Heart left ventricle (tissue), 16 donors: ENCODE results near the gene KLHL29. TPM values are rescaled to one million over a fixed set of nuclear protein-coding genes. Genes with fewer than 3 reads are reported as not detected.
A peak's percentile ranks its signal among the peaks of the same experiment; 100 is the strongest.

Source experiments
- ATAC-seq, 4 donors: fragments of 200-7000 bp; cut with Tn5 transposase; one replicate each; pipeline ENCODE4 v1.9.1; 2020 to 2022; ENCODE audit warnings: moderate library complexity in 4 of 4, mild to moderate bottlenecking in 3 of 4, moderate number of reproducible peaks in 1 of 4
- DNase-seq, 5 donors: peaks; one replicate each; pipeline ENCODE4 v3.0.0-alpha.2; 2020
- H3K27ac ChIP-seq, 12 donors: fragments of 200-600 bp; sonication (generic) in 4 of 12; one replicate each; pipeline versions ENCODE4 v1.5.0 to v1.8.0; 2016 to 2022; ENCODE audit warnings: mild to moderate bottlenecking in 2 of 12
- H3K27me3 ChIP-seq, 9 donors: fragments of 200-600 bp; sonication (generic) in 2 of 9; one replicate each; pipeline versions ENCODE4 v1.5.1 to v1.8.0; 2016 to 2022; ENCODE audit warnings: mild to moderate bottlenecking in 3 of 9
- H3K36me3 ChIP-seq, 9 donors: fragments of 200-600 bp; sonication (generic) in 2 of 9; one replicate each; pipeline versions ENCODE4 v1.5.0 to v1.8.0; 2018 to 2022; ENCODE audit warnings: mild to moderate bottlenecking in 2 of 9
- H3K4me1 ChIP-seq, 12 donors: fragments of 200-600 bp; sonication (generic) in 4 of 12; one replicate each; pipeline versions ENCODE4 v1.5.0 to v1.8.0; 2016 to 2022; ENCODE audit warnings: mild to moderate bottlenecking in 3 of 12
- H3K4me3 ChIP-seq, 12 donors: fragments of 200-600 bp; sonication (generic) in 4 of 12; one replicate each; pipeline versions ENCODE4 v1.5.0 to v1.8.0; 2017 to 2022; ENCODE audit warnings: mild to moderate bottlenecking in 9 of 12, moderate library complexity in 4 of 12
- H3K9me3 ChIP-seq, 12 donors: fragments of 200-600 bp; sonication (generic) in 4 of 12; one replicate each; pipeline versions ENCODE4 v1.5.0 to v1.8.0; 2016 to 2022; ENCODE audit warnings: mild to moderate bottlenecking in 1 of 12
- POLR2A ChIP-seq, 2 donors: fragments of 450-650 bp; IDR thresholded peaks; one replicate each; pipeline ENCODE4 v1.6.1; 2017; ENCODE audit warnings: antibody characterized with exemption in 2 of 2, mild to moderate bottlenecking in 2 of 2, moderate library complexity in 2 of 2
- WGBS, 4 donors: extraction: QIAGEN DNeasy Blood & Tissue Kit in 2 of 4; methylation state at CpG; one replicate each; pipeline versions ENCODE4 v1.1.5 to v1.1.7; 2013 to 2018; 5-methylcytosine and 5-hydroxymethylcytosine counted together
- intact Hi-C, 10 donors: fragments of 100-400 bp; cut with DNase I; formaldehyde crosslinking; loops; one replicate each; pipeline versions ENCODE4 v1.11.1 to v1.14.2; 2022
- polyA plus RNA-seq, 2 donors: library from polyadenylated mRNA; stranded (reverse); fragments of 200-250 nt; gene quantifications; one replicate each; pipeline ENCODE4 v1.2.3, GENCODE V29; 2013
- total RNA-seq, 9 donors: library from RNA; depleted of rRNA in 2 of 9; stranded (reverse); fragments of >200 nt in 2 of 9; fragmentation: NEBNext Ultra II Directional in 3 of 9; extraction: Animal tissue kit (Norgen Biotek cat#: 25700) in 3 of 9; gene quantifications; one replicate each; pipeline versions ENCODE4 v1.1.0 to v1.2.4, GENCODE V29; 2016 to 2023
- TF ChIP-seq, protein P1 (sequence below), 12 donors: fragments of 200-600 bp; sonication (generic) in 4 of 12; IDR thresholded peaks; one replicate each; pipeline versions ENCODE4 v1.5.0 to v1.8.0; 2018 to 2022; ENCODE audit warnings: antibody characterized with exemption in 12 of 12, mild to moderate bottlenecking in 5 of 12
- donor health status: ischemic (EF 13 %, LVEDD 7.1; RV severe dilation, severe dysfunction).
- donor health status: healthy with polysubstance abuse.
- donor health status: DM: no; HTN: yes; CAD: no.
- donor health status: DM: no; HTN: no; CAD: no.
- donor health status: ischemic (EF 25% LVEDD 6.9; RV normal size, moderate dysfunction).
- donor health status: ischemic (EF 25% LVEDD 5.7; RV mildly dilated, moderate dysfunction).
- donor health status: healthy.
- donor health status: DM: yes; HTN: yes; CAD: no.
- donor health status: ischemic (EF 35%, LVEDD 5.7; RV mildly dilated, moderate dysfunction).
- donor health status: nonischemic (EF 11% LVEDD 7.7; RV severe dilation, severe dysfunction).
- donor health status: DM: yes; HTN: yes; CAD: no.
- donor health status: PGD.
- donor health status: ischemic (EF 29% LVEDD 5.4; RV normal size, mild dysfunction).
- donor health status: nonischemic (EF 23%, LVEDD 6.1; RV moderate dilation, normal function).

The KLHL29 gene
- total and polyA plus RNA-seq, 11 donors: 0.74 to 2.7 (median 1.1) TPM

DNA sequence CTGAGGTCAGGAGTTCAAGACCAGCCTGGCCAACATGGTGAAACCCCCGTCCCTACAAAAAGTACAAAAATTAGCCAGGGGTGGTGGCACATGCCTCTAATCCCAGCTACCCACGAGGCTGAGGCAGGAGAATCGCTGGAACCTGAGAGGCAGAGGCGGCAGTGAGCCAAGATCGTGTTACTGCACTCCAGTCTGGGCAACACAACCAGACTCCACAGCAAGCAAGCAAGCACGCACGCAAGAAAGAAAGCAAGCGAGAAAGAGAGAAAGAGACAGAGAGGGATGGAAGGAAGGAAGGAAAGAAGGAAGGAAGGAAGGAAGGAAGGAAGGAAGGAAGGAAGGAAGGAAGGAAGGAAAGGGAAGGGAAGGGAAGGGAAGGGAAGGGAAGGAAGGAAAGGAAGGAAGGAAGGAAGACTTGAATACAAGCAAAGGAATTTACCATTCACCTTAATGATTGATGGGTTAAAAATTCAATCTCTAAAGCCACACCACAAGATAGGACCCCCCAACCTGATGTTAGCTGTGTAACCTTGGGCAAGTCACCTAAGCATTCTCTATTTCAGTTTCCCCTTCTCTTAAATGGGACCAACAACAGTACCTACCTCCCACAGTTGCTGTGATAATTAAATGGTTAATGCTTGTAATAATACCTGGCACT is 360.2 kb downstream of the KLHL29 start:
- no peaks in the 10 kb centered on the region for H3K9me3 ChIP-seq
- DNase-seq (no peak), ATAC-seq (peak in 1 of 4 donors; percentile 10)
- H3K27me3 ChIP-seq: no peaks in the 10 kb centered on the region
- peaks cover 0 to 8% (median 0%) of the 10 kb centered on the region in 9 donors for H3K36me3 ChIP-seq
- peaks cover 0 to 20% (median 8%) of the 10 kb centered on the region in 12 donors for H3K4me1 ChIP-seq
- intact Hi-C loops: no loop called here
- H3K27ac ChIP-seq: peak overlapping the region in 4 of 12 donors; percentile 2 to 38 (median 15)
- 82 to 93% (median 90%) methylated on average over 8 of the region's 8 CpGs for WGBS, 4 donors
- no peak overlapping the region for H3K4me3 ChIP-seq
- TF ChIP-seq, protein P1, sequence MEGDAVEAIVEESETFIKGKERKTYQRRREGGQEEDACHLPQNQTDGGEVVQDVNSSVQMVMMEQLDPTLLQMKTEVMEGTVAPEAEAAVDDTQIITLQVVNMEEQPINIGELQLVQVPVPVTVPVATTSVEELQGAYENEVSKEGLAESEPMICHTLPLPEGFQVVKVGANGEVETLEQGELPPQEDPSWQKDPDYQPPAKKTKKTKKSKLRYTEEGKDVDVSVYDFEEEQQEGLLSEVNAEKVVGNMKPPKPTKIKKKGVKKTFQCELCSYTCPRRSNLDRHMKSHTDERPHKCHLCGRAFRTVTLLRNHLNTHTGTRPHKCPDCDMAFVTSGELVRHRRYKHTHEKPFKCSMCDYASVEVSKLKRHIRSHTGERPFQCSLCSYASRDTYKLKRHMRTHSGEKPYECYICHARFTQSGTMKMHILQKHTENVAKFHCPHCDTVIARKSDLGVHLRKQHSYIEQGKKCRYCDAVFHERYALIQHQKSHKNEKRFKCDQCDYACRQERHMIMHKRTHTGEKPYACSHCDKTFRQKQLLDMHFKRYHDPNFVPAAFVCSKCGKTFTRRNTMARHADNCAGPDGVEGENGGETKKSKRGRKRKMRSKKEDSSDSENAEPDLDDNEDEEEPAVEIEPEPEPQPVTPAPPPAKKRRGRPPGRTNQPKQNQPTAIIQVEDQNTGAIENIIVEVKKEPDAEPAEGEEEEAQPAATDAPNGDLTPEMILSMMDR (IDR thresholded peaks at IDR 0.05): no peak
- TF ChIP-seq POLR2A (IDR thresholded peaks at IDR 0.05): no peak

DNA sequence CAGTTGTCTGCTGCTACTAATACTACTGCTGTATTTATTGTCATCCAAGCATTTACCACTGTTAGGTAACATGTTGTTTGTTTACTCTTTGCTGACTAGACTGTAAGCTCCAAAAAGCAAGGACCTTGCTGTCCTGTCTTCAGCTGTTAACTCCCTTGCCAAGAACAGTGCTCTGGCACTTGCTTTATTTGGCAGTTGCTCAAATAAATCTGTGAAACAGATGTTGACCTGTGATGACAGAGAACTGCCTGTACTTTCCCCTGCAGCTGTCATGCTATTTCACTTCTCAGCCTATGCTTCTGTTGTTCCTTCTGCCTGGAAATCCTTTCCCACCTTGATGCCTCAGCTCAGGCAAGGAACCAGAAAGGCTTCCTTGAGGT is 360.7 kb downstream of the KLHL29 start:
- intact Hi-C loops: no loop called here
- DNase-seq: peak in 4 of 5 donors; percentile 13 to 32 (median 24)
- Histone ChIP-seq H3K27me3 (no peaks in the 10 kb centered on the region), H3K9me3 (no peaks in the 10 kb centered on the region), H3K36me3 (peaks cover 0 to 13% (median under 1%) of the 10 kb centered on the region in 9 donors), H3K27ac (peak overlapping the region in 8 of 12 donors; percentile 2 to 67 (median 32)), H3K4me1 (peaks cover 0 to 20% (median 8%) of the 10 kb centered on the region in 12 donors), H3K4me3 (no peak overlapping the region)
- ATAC-seq: peak; percentile 96 to 98 (median 98)
- no peak for TF ChIP-seq POLR2A (IDR thresholded peaks at IDR 0.05)
- TF ChIP-seq, protein P1 (IDR thresholded peaks at IDR 0.05): no peak

DNA sequence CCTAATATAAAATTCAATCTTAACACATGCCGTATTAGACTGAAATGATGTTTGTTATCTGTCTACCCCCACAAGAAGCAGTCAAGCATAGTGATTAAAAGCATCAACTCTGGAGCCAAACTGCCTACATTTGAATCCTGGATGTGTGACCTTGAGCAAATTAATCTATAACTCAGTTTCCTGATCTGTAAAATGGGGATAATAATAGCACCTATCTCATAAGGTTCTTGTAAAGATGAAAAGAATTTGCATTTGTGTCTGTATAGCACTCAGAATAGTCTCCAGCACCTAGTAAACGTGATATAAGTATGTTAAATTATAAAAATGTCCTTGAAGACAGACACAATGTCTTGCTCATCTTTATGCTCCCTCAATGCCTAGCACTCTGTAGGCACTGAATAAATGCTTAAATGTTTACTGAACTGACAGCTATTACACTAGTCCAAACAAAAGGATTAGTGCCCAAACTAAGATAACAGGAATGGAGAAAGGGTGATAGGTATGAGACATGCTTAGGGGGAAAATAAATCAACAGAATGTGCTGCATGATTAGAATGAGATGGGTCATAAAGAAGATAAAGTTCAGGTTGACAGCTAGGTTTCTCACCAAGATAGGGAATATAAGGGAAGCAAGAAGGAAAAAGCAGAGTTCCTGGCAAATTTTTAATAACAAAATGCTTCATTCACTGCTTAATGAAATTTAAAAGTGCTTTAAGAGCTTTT is 361.3 kb downstream of the KLHL29 start:
- Histone ChIP-seq H3K4me3 (no peak overlapping the region), H3K4me1 (peaks cover 0 to 20% (median 8%) of the 10 kb centered on the region in 12 donors), H3K36me3 (peaks cover 0 to 19% (median 6%) of the 10 kb centered on the region in 9 donors), H3K27me3 (no peaks in the 10 kb centered on the region), H3K9me3 (no peaks in the 10 kb centered on the region), H3K27ac (peak overlapping the region in 6 of 12 donors; percentile 7 to 67 (median 44))
- intact Hi-C loops: no loop called here
- no peak for ATAC-seq
- TF ChIP-seq, protein P1 (IDR thresholded peaks at IDR 0.05): no peak
- no peak for TF ChIP-seq POLR2A (IDR thresholded peaks at IDR 0.05)
- WGBS, 4 donors: 53 to 70% (median 61%) methylated on average over 2 of the region's 2 CpGs
- no peak for DNase-seq

DNA sequence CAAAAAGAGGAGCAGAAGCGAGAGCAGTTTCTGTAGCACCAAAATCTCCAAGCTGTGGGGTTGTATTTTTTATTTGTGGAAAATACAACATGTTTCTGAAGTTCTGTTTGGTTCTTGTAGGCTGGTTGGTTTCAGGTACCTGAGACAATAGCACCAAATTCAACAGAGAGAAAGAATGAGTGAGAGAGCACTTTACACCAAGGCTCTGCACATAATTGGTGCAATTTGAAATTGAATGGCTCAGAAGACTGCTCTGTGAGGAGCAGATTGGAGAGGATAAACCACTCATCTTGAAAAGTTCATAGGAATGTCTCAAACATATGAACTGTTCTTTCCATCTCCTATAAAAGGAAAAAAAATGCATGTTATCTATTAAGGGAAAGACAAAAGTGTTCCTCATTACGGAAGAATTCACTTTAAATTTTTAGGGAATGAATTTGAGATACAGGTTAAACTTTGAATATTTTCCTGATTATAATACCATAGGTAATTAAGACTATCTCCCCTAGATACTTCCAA is 366.8 kb downstream of the KLHL29 start:
- H3K9me3 ChIP-seq: no peaks in the 10 kb centered on the region
- H3K27me3 ChIP-seq: no peaks in the 10 kb centered on the region
- no peak for ATAC-seq
- 96 to 98% (median 98%) methylated on average over 2 of the region's 2 CpGs for WGBS, 4 donors
- intact Hi-C loops: loop anchor here in 4 of 10 donors (10.0 kb wide), 3 partner anchors 107 to 377 kb away; partner anchors contain the start of gene KLHL29 (in 1 of the 4)
- H3K36me3 ChIP-seq: peaks cover 0 to 55% (median 38%) of the 10 kb centered on the region in 9 donors
- TF ChIP-seq, protein P1 (IDR thresholded peaks at IDR 0.05): no peak
- no peak for TF ChIP-seq POLR2A (IDR thresholded peaks at IDR 0.05)
- H3K27ac ChIP-seq: no peak overlapping the region
- peaks cover 0 to 2% (median 0%) of the 10 kb centered on the region in 12 donors for H3K4me1 ChIP-seq
- DNase-seq: no peak
- no peak overlapping the region for H3K4me3 ChIP-seq
